ENCODE data around the gene SCUBE1.

Gene SCUBE1

GRCh38 chr22:43236411-43237166 is 106.6 kb downstream of the SCUBE1 start:
- DNase-seq (ENCODE audit: low read depth) = no peak

- no peak for DNase-seq (ENCODE audit: low read depth)
Observed at GRCh38 chr22:43235445-43236409, 107.4 kb downstream of the SCUBE1 start.

GRCh38 chr22:43234264-43234988 is 108.7 kb downstream of the SCUBE1 start:
- DNase-seq (ENCODE audit: low read depth) = no peak

GRCh38 chr22:43233529-43233928 is 109.6 kb downstream of the SCUBE1 start:
- DNase-seq (ENCODE audit: low read depth) = no peak

GRCh38 chr22:43232445-43232844 is 110.7 kb downstream of the SCUBE1 start:
- DNase-seq (ENCODE audit: low read depth) = no peak

- no peak for DNase-seq (ENCODE audit: low read depth)
Observed at GRCh38 chr22:43231724-43232034, 111.5 kb downstream of the SCUBE1 start.

- peak; percentile 37 for DNase-seq (ENCODE audit: low read depth)
Observed at GRCh38 chr22:43230971-43231723, 112.0 kb downstream of the SCUBE1 start.

GRCh38 chr22:43230571-43230970 is 112.6 kb downstream of the SCUBE1 start:
- DNase-seq (ENCODE audit: low read depth) = no peak

GRCh38 chr22:43228863-43229262 is 114.3 kb downstream of the SCUBE1 start:
- DNase-seq (ENCODE audit: low read depth) = no peak

- no peak for DNase-seq (ENCODE audit: low read depth)
Observed at GRCh38 chr22:43228330-43228729, 114.8 kb downstream of the SCUBE1 start.

- DNase-seq (ENCODE audit: low read depth) = no peak
Observed at GRCh38 chr22:43227239-43227630, 115.9 kb downstream of the SCUBE1 start.

- DNase-seq (ENCODE audit: low read depth) = no peak
Observed at GRCh38 chr22:43226377-43227238, 116.6 kb downstream of the SCUBE1 start.

- no peak for DNase-seq (ENCODE audit: low read depth)
Observed at GRCh38 chr22:43225609-43226008, 117.6 kb downstream of the SCUBE1 start.

GRCh38 chr22:43222987-43223386 is 120.2 kb downstream of the SCUBE1 start:
- no peak for DNase-seq (ENCODE audit: low read depth)

GRCh38 chr22:43222262-43222661 is 120.9 kb downstream of the SCUBE1 start:
- no peak for DNase-seq (ENCODE audit: low read depth)

- no peak for DNase-seq (ENCODE audit: low read depth)
Observed at GRCh38 chr22:43220625-43221380, 122.4 kb downstream of the SCUBE1 start.

- DNase-seq (ENCODE audit: low read depth) = no peak
Observed at GRCh38 chr22:43218786-43219185, 124.4 kb downstream of the SCUBE1 start.

GRCh38 chr22:43217285-43218030 is 125.7 kb downstream of the SCUBE1 start:
- no peak for DNase-seq (ENCODE audit: low read depth)

- no peak for DNase-seq (ENCODE audit: low read depth)
Observed at GRCh38 chr22:43216738-43217137, 126.4 kb downstream of the SCUBE1 start.
